Spleen (tissue), 11 donors: ENCODE results near the gene SP100. TPM values are rescaled to one million over a fixed set of nuclear protein-coding genes. Genes with fewer than 3 reads are reported as not detected.
A peak's percentile ranks its signal among the peaks of the same experiment; 100 is the strongest.

Experiments used
- DNase-seq: peaks from one replicate; pipeline ENCODE4 v3.0.0-alpha.2; 2020
- H3K27ac ChIP-seq, 8 donors: fragments of 200-600 bp; sonication (generic) in 7 of 8; 1 replicate in 4 of 8; 2 replicates in 4 of 8; pipeline versions ENCODE4 v1.5.0 to v1.8.0; 2016 to 2021; ENCODE audit warnings: inconsistent platforms in 4 of 8, mild to moderate bottlenecking in 4 of 8, moderate library complexity in 1 of 8
- H3K27me3 ChIP-seq, 7 donors: fragments of 200-600 bp; sonication (generic) in 6 of 7; replicated peaks in 1 of 7; 1 replicate in 4 of 7; 2 replicates in 3 of 7; pipeline versions ENCODE4 v1.5.0 to v1.8.0; 2016 to 2021; ENCODE audit warnings: inconsistent platforms in 3 of 7, mild to moderate bottlenecking in 1 of 7
- H3K36me3 ChIP-seq, 6 donors: fragments of 200-600 bp; sonication (generic) in 5 of 6; 1 replicate in 4 of 6; 2 replicates in 2 of 6; pipeline versions ENCODE4 v1.5.0 to v1.8.0; 2016 to 2021; ENCODE audit warnings: inconsistent platforms in 2 of 6
- H3K4me1 ChIP-seq, 6 donors: fragments of 200-600 bp; sonication (generic) in 5 of 6; 1 replicate in 3 of 6; 2 replicates in 3 of 6; pipeline versions ENCODE4 v1.5.0 to v1.8.0; 2016 to 2021; ENCODE audit warnings: inconsistent platforms in 3 of 6
- H3K4me3 ChIP-seq, 8 donors: fragments of 200-600 bp; sonication (generic) in 7 of 8; 1 replicate in 4 of 8; 2 replicates in 4 of 8; pipeline versions ENCODE4 v1.5.0 to v1.8.0; 2016 to 2021; ENCODE audit warnings: inconsistent platforms in 4 of 8, mild to moderate bottlenecking in 4 of 8, moderate library complexity in 2 of 8
- H3K9me3 ChIP-seq, 8 donors: fragments of 200-600 bp; sonication (generic) in 7 of 8; 1 replicate in 4 of 8; 2 replicates in 4 of 8; pipeline versions ENCODE4 v1.5.0 to v1.8.0; 2016 to 2021; ENCODE audit warnings: inconsistent platforms in 4 of 8
- POLR2A ChIP-seq, 3 donors: fragments of 450-650 bp; IDR thresholded peaks; one replicate each; pipeline ENCODE4 v1.5.1; 2017; ENCODE audit warnings: antibody characterized with exemption in 3 of 3, mild to moderate bottlenecking in 1 of 3
- POLR2AphosphoS5 ChIP-seq, 3 donors: sonication (generic); formaldehyde crosslinking; IDR thresholded peaks; one replicate each; pipeline ENCODE4 v1.5.1; 2017; ENCODE audit warnings: antibody characterized with exemption in 3 of 3
- WGBS, 5 donors: extraction: QIAGEN DNeasy Blood & Tissue Kit in 3 of 5; methylation state at CpG; one replicate each; pipeline versions ENCODE4 v1.1.5 to v1.1.7; 2013 to 2018; 5-methylcytosine and 5-hydroxymethylcytosine counted together
- intact Hi-C: fragments of 100-400 bp; cut with DNase I; formaldehyde crosslinking; loops from one replicate; pipeline ENCODE4 v1.15.0; 2023; ENCODE audit warnings: low total_unique reads
- polyA plus RNA-seq, 3 donors: library from polyadenylated mRNA; stranded (reverse); fragments of 200-250 nt; gene quantifications; one replicate each; pipeline ENCODE4 v1.2.1, GENCODE V29; 2013
- small RNA-seq, 4 donors: library from RNA; depleted of rRNA; stranded (forward); fragments of <200 nt; gene quantifications; one replicate each; pipeline ENCODE3, GENCODE V24; 2016
- total RNA-seq, 7 donors: library from RNA; depleted of rRNA in 3 of 7; stranded (reverse); fragments of >200 nt in 3 of 7; fragmentation: NEBNext Ultra II Directional in 4 of 7; extraction: Animal tissue kit (Norgen Biotek cat#: 25700) in 4 of 7; gene quantifications; one replicate each; pipeline versions ENCODE4 v1.1.0 to v1.2.1, GENCODE V29; 2016 to 2021
- TF ChIP-seq, protein P1 (sequence below), 11 experiments: fragments of 200-600 bp in 7 of 11; fragments of 450-650 bp in 4 of 11; sonication (generic) in 4 of 11; IDR thresholded peaks in 8 of 11; conservative IDR thresholded peaks in 3 of 11; 1 replicate in 7 of 11; 2 replicates in 4 of 11; pipeline versions ENCODE4 v1.4.0 to v1.8.0; 2016 to 2021; ENCODE audit warnings: antibody characterized with exemption in 11 of 11, inconsistent platforms in 4 of 11, mild to moderate bottlenecking in 1 of 11
- donor health status: healthy with polysubstance abuse.
- donor health status: DM: no; HTN: no; CAD: no; lungs with moderate emphysema.
- donor health status: DM: no; HTN: no; CAD: no.
- donor health status: Bipolar disorder and iron deficiency.
- donor health status: healthy.
- donor health status: DM: no; HTN: no; CAD: no.
- donor health status: DM: yes; HTN: yes; CAD: no.

Gene SP100
- total and polyA plus RNA-seq, 10 donors, result 97.5 to 327 (median 260) TPM

DNA sequence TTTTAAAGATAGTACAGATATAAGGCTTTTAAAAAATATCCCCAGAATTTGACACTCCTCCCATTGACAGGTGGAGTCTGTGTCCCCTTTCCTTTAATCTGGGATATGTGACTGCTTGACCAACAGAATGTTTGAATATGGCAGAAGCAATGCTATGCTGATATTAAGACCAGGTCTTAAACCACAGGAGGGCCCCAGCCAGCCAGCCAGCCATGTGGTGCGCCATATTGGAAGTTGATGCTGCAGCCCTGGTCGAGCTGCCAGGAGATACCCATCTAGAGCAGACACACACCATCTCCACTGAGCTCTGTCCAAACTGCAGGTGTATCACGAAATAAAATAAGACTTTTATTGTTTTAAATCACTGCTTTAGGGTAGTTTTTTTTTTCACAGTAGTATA lies 174.3 kb downstream of the SP100 start:
- WGBS, 5 donors, result 82 to 98% (median 94%) methylated on average over 3 of the region's 3 CpGs
- Histone ChIP-seq H3K27me3 (no peaks in the 10 kb centered on the region), H3K27ac (peak overlapping the region in 7 of 8 donors; percentile 24 to 77 (median 65)), H3K4me3 (no peak overlapping the region), H3K36me3 (no peaks in the 10 kb centered on the region), H3K9me3 (no peaks in the 10 kb centered on the region), H3K4me1 (peaks cover 3 to 58% (median 17%) of the 10 kb centered on the region in 6 donors)
- DNase-seq, result no peak
- intact Hi-C loops, result no loop called here
- no peak for TF ChIP-seq POLR2AphosphoS5 (IDR thresholded peaks at IDR 0.05)
- no peak for TF ChIP-seq POLR2A (IDR thresholded peaks at IDR 0.05)
- TF ChIP-seq, protein P1, sequence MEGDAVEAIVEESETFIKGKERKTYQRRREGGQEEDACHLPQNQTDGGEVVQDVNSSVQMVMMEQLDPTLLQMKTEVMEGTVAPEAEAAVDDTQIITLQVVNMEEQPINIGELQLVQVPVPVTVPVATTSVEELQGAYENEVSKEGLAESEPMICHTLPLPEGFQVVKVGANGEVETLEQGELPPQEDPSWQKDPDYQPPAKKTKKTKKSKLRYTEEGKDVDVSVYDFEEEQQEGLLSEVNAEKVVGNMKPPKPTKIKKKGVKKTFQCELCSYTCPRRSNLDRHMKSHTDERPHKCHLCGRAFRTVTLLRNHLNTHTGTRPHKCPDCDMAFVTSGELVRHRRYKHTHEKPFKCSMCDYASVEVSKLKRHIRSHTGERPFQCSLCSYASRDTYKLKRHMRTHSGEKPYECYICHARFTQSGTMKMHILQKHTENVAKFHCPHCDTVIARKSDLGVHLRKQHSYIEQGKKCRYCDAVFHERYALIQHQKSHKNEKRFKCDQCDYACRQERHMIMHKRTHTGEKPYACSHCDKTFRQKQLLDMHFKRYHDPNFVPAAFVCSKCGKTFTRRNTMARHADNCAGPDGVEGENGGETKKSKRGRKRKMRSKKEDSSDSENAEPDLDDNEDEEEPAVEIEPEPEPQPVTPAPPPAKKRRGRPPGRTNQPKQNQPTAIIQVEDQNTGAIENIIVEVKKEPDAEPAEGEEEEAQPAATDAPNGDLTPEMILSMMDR (IDR thresholded peaks at IDR 0.05 in 8 of 11, conservative IDR thresholded peaks at IDR 0.05 in 3 of 11), result no peak

GRCh38 chr2:230591850-230592249 lies 175.8 kb downstream of the SP100 start:
- no peak overlapping the region for H3K4me3 ChIP-seq
- no peak for DNase-seq
- no peaks in the 10 kb centered on the region for H3K36me3 ChIP-seq
- peak overlapping the region in 3 of 8 donors; percentile 65 to 77 (median 66) for H3K27ac ChIP-seq
- H3K9me3 ChIP-seq, result no peaks in the 10 kb centered on the region
- TF ChIP-seq, protein P1 (IDR thresholded peaks at IDR 0.05 in 8 of 11, conservative IDR thresholded peaks at IDR 0.05 in 3 of 11), result no peak
- TF ChIP-seq POLR2AphosphoS5 (IDR thresholded peaks at IDR 0.05), result no peak
- no peak for TF ChIP-seq POLR2A (IDR thresholded peaks at IDR 0.05)
- no peaks in the 10 kb centered on the region for H3K27me3 ChIP-seq
- intact Hi-C loops, result no loop called here
- WGBS, 5 donors, result 72 to 82% (median 78%) methylated on average over 6 of the region's 6 CpGs
- H3K4me1 ChIP-seq, result peaks cover 3 to 58% (median 17%) of the 10 kb centered on the region in 6 donors

DNA sequence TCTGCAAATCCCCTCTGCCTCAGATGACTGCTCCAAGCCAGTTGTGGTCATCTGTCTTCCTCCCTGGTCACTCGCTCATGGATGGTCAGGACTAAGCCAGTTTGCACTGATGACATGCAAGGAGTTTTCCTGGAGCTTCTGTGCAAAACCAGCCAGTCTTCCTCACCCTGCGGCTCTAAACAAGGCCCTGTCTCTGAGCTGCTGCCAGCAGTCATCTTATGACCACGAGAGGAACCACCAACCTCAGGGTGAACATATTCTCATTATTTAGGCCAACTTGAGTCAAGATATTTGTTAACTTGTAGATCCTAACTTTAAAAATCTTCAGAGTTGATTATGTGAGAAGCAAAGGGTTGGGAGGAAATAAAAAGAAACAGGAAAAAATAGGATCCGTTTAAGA lies 176.8 kb downstream of the SP100 start:
- Histone ChIP-seq H3K4me1 (peaks cover 3 to 58% (median 18%) of the 10 kb centered on the region in 6 donors), H3K4me3 (no peak overlapping the region), H3K27ac (peak overlapping the region in 2 of 8 donors; percentile 0 to 7), H3K27me3 (no peaks in the 10 kb centered on the region), H3K36me3 (no peaks in the 10 kb centered on the region), H3K9me3 (no peaks in the 10 kb centered on the region)
- intact Hi-C loops, result no loop called here
- TF ChIP-seq POLR2AphosphoS5 (IDR thresholded peaks at IDR 0.05) (no peak), POLR2A (IDR thresholded peaks at IDR 0.05) (no peak)
- TF ChIP-seq, protein P1 (IDR thresholded peaks at IDR 0.05 in 8 of 11, conservative IDR thresholded peaks at IDR 0.05 in 3 of 11), result no peak
- WGBS, 5 donors, result 67 to 78% (median 68%) methylated on average over 4 of the region's 4 CpGs
- DNase-seq, result no peak

Small RNA genes within 50 kb of the gene (small RNA-seq; reads per million reads assigned to genes)
- gene HMGB1P3 (0 reads per million in 4 donors), gene RN7SL834P (0 reads per million in 4 donors), gene RNU6-451P (0 reads per million in 4 donors)

Other genes with a start within 250 kb of the SP100 start
- gene SP110, start 196.2 kb upstream of the SP100 start, total RNA-seq, result 100 to 1,000 TPM; 105 to 157 (median 135) TPM
- gene SP110, start 196.2 kb upstream of the SP100 start, polyA plus RNA-seq, result 10 to 100 TPM; 47.9 to 63.5 (median 57.6) TPM
- 100 to 1,000 TPM in 1 of 7 donors, 10 to 100 TPM in 6; 51.3 to 110 (median 80.8) TPM for gene SP140, start 190.5 kb upstream of the SP100 start, total RNA-seq
- gene SP140, start 190.5 kb upstream of the SP100 start, polyA plus RNA-seq, result 10 to 100 TPM; 51.7 to 61.5 (median 55.8) TPM
- gene SP140L, start 89.0 kb upstream of the SP100 start, total RNA-seq, result 10 to 100 TPM; 50.3 to 85.7 (median 67.5) TPM
- gene SP140L, start 89.0 kb upstream of the SP100 start, polyA plus RNA-seq, result 10 to 100 TPM; 32.0 to 35.1 (median 32.6) TPM